C4-2B (cell line): ENCODE measurements around the gene NAA40.

Experiments used
- ZFX ChIP-seq: fragments of 450-650 bp; IDR thresholded peaks from 2 replicates; pipeline ENCODE4 v1.6.1; 2017
- TF ChIP-seq, protein P1 (sequence below): fragments of 450-650 bp; conservative IDR thresholded peaks from 2 replicates; pipeline ENCODE4 v1.5.1; 2017; ENCODE audit warnings: mild to moderate bottlenecking

DNA sequence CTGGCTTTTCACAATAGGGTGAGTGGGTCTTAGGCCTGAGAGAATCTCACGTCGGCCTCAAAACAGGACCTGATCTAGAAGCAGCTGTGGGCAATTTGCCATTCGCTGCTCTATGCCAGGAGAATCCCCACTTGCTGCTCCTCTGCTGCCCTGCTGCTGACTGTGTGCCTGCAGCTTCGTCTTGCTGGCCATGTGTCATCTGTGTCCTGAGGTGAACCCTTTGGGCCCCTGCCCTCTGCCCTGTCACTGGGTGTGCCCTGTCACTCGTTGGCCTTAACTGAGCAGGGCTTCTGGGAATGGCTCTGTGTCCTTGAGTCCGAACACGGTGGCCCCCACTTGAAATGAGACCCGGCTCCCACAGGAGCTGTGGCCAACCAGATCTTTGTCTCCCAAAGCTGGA lies 6.2 kb downstream of the NAA40 start:
- TF ChIP-seq, protein P1, sequence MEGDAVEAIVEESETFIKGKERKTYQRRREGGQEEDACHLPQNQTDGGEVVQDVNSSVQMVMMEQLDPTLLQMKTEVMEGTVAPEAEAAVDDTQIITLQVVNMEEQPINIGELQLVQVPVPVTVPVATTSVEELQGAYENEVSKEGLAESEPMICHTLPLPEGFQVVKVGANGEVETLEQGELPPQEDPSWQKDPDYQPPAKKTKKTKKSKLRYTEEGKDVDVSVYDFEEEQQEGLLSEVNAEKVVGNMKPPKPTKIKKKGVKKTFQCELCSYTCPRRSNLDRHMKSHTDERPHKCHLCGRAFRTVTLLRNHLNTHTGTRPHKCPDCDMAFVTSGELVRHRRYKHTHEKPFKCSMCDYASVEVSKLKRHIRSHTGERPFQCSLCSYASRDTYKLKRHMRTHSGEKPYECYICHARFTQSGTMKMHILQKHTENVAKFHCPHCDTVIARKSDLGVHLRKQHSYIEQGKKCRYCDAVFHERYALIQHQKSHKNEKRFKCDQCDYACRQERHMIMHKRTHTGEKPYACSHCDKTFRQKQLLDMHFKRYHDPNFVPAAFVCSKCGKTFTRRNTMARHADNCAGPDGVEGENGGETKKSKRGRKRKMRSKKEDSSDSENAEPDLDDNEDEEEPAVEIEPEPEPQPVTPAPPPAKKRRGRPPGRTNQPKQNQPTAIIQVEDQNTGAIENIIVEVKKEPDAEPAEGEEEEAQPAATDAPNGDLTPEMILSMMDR: no peak
- no peak for TF ChIP-seq ZFX
